C4-2B (cell line): ENCODE measurements around the gene DHRS1.
A peak's percentile ranks its signal among the peaks of the same experiment; 100 is the strongest.
"Not testable (repeated sequence)": the region's sequence is repeated elsewhere in the genome, so short reads cannot be mapped to it uniquely, and the experiment has no call there.

ENCODE experiments used
- H3K27ac ChIP-seq: fragments of 450-650 bp; 2 replicates; pipeline ENCODE4 v1.5.1; 2017
- CTCF ChIP-seq: fragments of 450-650 bp; conservative IDR thresholded peaks from 2 replicates; pipeline ENCODE4 v1.5.1; 2017; ENCODE audit warnings: mild to moderate bottlenecking
- ZFX ChIP-seq: fragments of 450-650 bp; IDR thresholded peaks from 2 replicates; pipeline ENCODE4 v1.6.1; 2017

The DHRS1 gene

GRCh38 chr14:24332268-24332993, 32.9 kb upstream of the DHRS1 start:
- no peak overlapping the region for H3K27ac ChIP-seq
- TF ChIP-seq CTCF (peak; percentile 72), ZFX (no peak)

- TF ChIP-seq CTCF = no peak
- no peak for TF ChIP-seq ZFX
- no peak overlapping the region for H3K27ac ChIP-seq
Observed at GRCh38 chr14:24331731-24332267, 32.2 kb upstream of the DHRS1 start.

- H3K27ac ChIP-seq = no peak overlapping the region
- no peak for TF ChIP-seq CTCF
- no peak for TF ChIP-seq ZFX
Observed at GRCh38 chr14:24330973-24331674, 31.5 kb upstream of the DHRS1 start.

- no peak overlapping the region for H3K27ac ChIP-seq
Observed at GRCh38 chr14:24329736-24330135, 30.2 kb upstream of the DHRS1 start.

GRCh38 chr14:24329073-24329663, 29.6 kb upstream of the DHRS1 start:
- no peak for TF ChIP-seq ZFX
- no peak for TF ChIP-seq CTCF
- no peak overlapping the region for H3K27ac ChIP-seq

More at GRCh38 chr14:24329736-24330135, 30.2 kb upstream of the DHRS1 start:
- TF ChIP-seq CTCF = no peak
- TF ChIP-seq ZFX = no peak

- TF ChIP-seq CTCF = peak; percentile 75
- not testable (repeated sequence) for H3K27ac ChIP-seq
Observed at GRCh38 chr14:24327914-24328313, 28.3 kb upstream of the DHRS1 start.

GRCh38 chr14:24327303-24327702, 27.7 kb upstream of the DHRS1 start:
- no peak overlapping the region for H3K27ac ChIP-seq
- TF ChIP-seq CTCF (no peak), ZFX (no peak)
